Stromal cell of bone marrow (primary cell): Measurements from ENCODE around the gene BEND3.
"Not testable (repeated sequence)": the region's sequence is repeated elsewhere in the genome, so short reads cannot be mapped to it uniquely, and the experiment has no call there.

ENCODE experiments used
- DNase-seq: peaks from one replicate; pipeline ENCODE4 v3.0.0-alpha.2; 2012; ENCODE audit warnings: low read depth

Gene BEND3

GRCh38 chr6:107033126-107033525 is 82.2 kb downstream of the BEND3 start:
- DNase-seq: no peak

GRCh38 chr6:107032051-107032450 is 83.3 kb downstream of the BEND3 start:
- no peak for DNase-seq

GRCh38 chr6:107030151-107030550 is 85.2 kb downstream of the BEND3 start:
- DNase-seq: no peak

- DNase-seq: no peak
These were observed 88.3 kb downstream of the BEND3 start for GRCh38 chr6:107026965-107027364.

GRCh38 chr6:107021446-107022185 is 93.7 kb downstream of the BEND3 start:
- no peak for DNase-seq

- DNase-seq: no peak
These were observed 95.1 kb downstream of the BEND3 start for GRCh38 chr6:107020239-107020638.

GRCh38 chr6:107019628-107020027 is 95.7 kb downstream of the BEND3 start:
- not testable (repeated sequence) for DNase-seq

GRCh38 chr6:107019047-107019446 is 96.3 kb downstream of the BEND3 start:
- DNase-seq: no peak
